ENCODE measurements around the gene CYP21A2. TPM values are rescaled to one million over a fixed set of nuclear protein-coding genes. Genes with fewer than 3 reads are reported as not detected.
"Not testable (repeated sequence)": the region's sequence is repeated elsewhere in the genome, so short reads cannot be mapped to it uniquely, and the experiment has no call there.

Gene CYP21A2
- total RNA-seq, 4 donors from 2014 or later: 0.16 to 0.41 TPM; not detected in 2

- no peaks in the 10 kb centered on the region for H3K27me3 ChIP-seq
Measured at GRCh38 chr6:32047855-32048766, 9.9 kb downstream of the CYP21A2 start.

GRCh38 chr6:32049149-32049548, 10.9 kb downstream of the CYP21A2 start:
- H3K9me3 ChIP-seq: not testable (repeated sequence)
- intact Hi-C loops (cut with DNase I; ENCODE audit: low total_unique reads): loop anchor here (10.0 kb wide), 1 partner anchor 66 kb away; no protein-coding TSS in a partner anchor

More at GRCh38 chr6:32047855-32048766, 9.9 kb downstream of the CYP21A2 start:
- TF ChIP-seq CTCF (IDR thresholded peaks at IDR 0.05 in 4 of 5, conservative IDR thresholded peaks at IDR 0.05 in 1 of 5) (peak; percentile 65 to 81 (median 74)), POLR2A (IDR thresholded peaks at IDR 0.05) (no peak)
- no peak overlapping the region for H3K4me3 ChIP-seq
- intact Hi-C loops (cut with DNase I; ENCODE audit: low total_unique reads): loop anchor here (10.0 kb wide), 1 partner anchor 67 kb away; no protein-coding TSS in a partner anchor
- in situ Hi-C loops (cut with MboI; ENCODE audit: low sequenced_read_pairs in 4 of 4): no loop called here
- no peaks in the 10 kb centered on the region for H3K36me3 ChIP-seq
- H3K27ac ChIP-seq: peak overlapping the region; percentile 17 to 75 (median 69)
- no peaks in the 10 kb centered on the region for H3K9me3 ChIP-seq
- ATAC-seq (peak; percentile 54 to 76), DNase-seq (peak in 1 of 2 donors; percentile 57)
- H3K4me1 ChIP-seq: peaks cover 0 to 6% of the 10 kb centered on the region in 2 donors

GRCh38 chr6:32049736-32050135, 11.5 kb downstream of the CYP21A2 start:
- in situ Hi-C loops (cut with MboI; ENCODE audit: low sequenced_read_pairs in 4 of 4) (loop anchor here in 1 of 4 donors (25.0 kb wide), 1 partner anchor 87 kb away; the partner anchor contains the start of genes DXO, NELFE and SKIC2), intact Hi-C loops (cut with DNase I; ENCODE audit: low total_unique reads) (loop anchor here (10.0 kb wide), 1 partner anchor 65 kb away; no protein-coding TSS in a partner anchor)
- H3K27me3 ChIP-seq, H3K9me3 ChIP-seq, DNase-seq, H3K4me3 ChIP-seq, H3K36me3 ChIP-seq, H3K4me1 ChIP-seq, ATAC-seq: not testable (repeated sequence)
- peak overlapping the region in 1 of 4 donors; percentile 13 for H3K27ac ChIP-seq

More at GRCh38 chr6:32049149-32049548, 10.9 kb downstream of the CYP21A2 start:
- H3K27me3 ChIP-seq; H3K36me3 ChIP-seq; H3K4me1 ChIP-seq; DNase-seq; H3K4me3 ChIP-seq; in situ Hi-C loops (cut with MboI; ENCODE audit: low sequenced_read_pairs in 4 of 4); ATAC-seq; H3K27ac ChIP-seq: not testable (repeated sequence)

GRCh38 chr6:32050562-32050961, 12.3 kb downstream of the CYP21A2 start:
- no peaks in the 10 kb centered on the region for H3K36me3 ChIP-seq
- intact Hi-C loops (cut with DNase I; ENCODE audit: low total_unique reads): no loop called here
- TF ChIP-seq CTCF (IDR thresholded peaks at IDR 0.05 in 4 of 5, conservative IDR thresholded peaks at IDR 0.05 in 1 of 5): no peak
- peaks cover 0 to 6% of the 10 kb centered on the region in 2 donors for H3K4me1 ChIP-seq
- H3K27me3 ChIP-seq: no peaks in the 10 kb centered on the region
- no peak overlapping the region for H3K4me3 ChIP-seq
- no peak for ATAC-seq
- H3K9me3 ChIP-seq: no peaks in the 10 kb centered on the region
- DNase-seq: no peak
- in situ Hi-C loops (cut with MboI; ENCODE audit: low sequenced_read_pairs in 4 of 4): loop anchor here in 1 of 4 donors (25.0 kb wide), 1 partner anchor 88 kb away; the partner anchor contains the start of genes DXO, NELFE and SKIC2
- no peak overlapping the region for H3K27ac ChIP-seq

GRCh38 chr6:32052626-32053025, 14.4 kb downstream of the CYP21A2 start:
- H3K36me3 ChIP-seq; H3K27me3 ChIP-seq; H3K4me3 ChIP-seq; H3K27ac ChIP-seq; H3K9me3 ChIP-seq; DNase-seq; H3K4me1 ChIP-seq; intact Hi-C loops (cut with DNase I; ENCODE audit: low total_unique reads); ATAC-seq: not testable (repeated sequence)
- in situ Hi-C loops (cut with MboI; ENCODE audit: low sequenced_read_pairs in 4 of 4): loop anchor here in 1 of 4 donors (25.0 kb wide), 1 partner anchor 90 kb away; the partner anchor contains the start of genes DXO, NELFE and SKIC2

- H3K27ac ChIP-seq; H3K36me3 ChIP-seq; H3K27me3 ChIP-seq; ATAC-seq; H3K9me3 ChIP-seq; DNase-seq; H3K4me3 ChIP-seq; H3K4me1 ChIP-seq; intact Hi-C loops (cut with DNase I; ENCODE audit: low total_unique reads): not testable (repeated sequence)
- in situ Hi-C loops (cut with MboI; ENCODE audit: low sequenced_read_pairs in 4 of 4): loop anchor here in 1 of 4 donors (25.0 kb wide), 1 partner anchor 91 kb away; the partner anchor contains the start of genes DXO, NELFE and SKIC2
Measured at GRCh38 chr6:32053314-32053713, 15.1 kb downstream of the CYP21A2 start.

GRCh38 chr6:32055756-32056155, 17.5 kb downstream of the CYP21A2 start:
- H3K27ac ChIP-seq; intact Hi-C loops (cut with DNase I; ENCODE audit: low total_unique reads); H3K4me3 ChIP-seq; H3K4me1 ChIP-seq; H3K36me3 ChIP-seq; H3K27me3 ChIP-seq; H3K9me3 ChIP-seq; DNase-seq; ATAC-seq: not testable (repeated sequence)
- in situ Hi-C loops (cut with MboI; ENCODE audit: low sequenced_read_pairs in 4 of 4): loop anchor here in 1 of 4 donors (25.0 kb wide), 1 partner anchor 93 kb away; the partner anchor contains the start of genes DXO, NELFE and SKIC2
